NCI-H1092 (cell line): Measurements from ENCODE around the gene NCOA6.
"Not testable (repeated sequence)": the region's sequence is repeated elsewhere in the genome, so short reads cannot be mapped to it uniquely, and the experiment has no call there.

Source experiments
- DNase-seq: peaks from one replicate; lab custom pipeline; 2025; lab: John Stamatoyannopoulos, UW

Gene NCOA6

GRCh38 chr20:34774449-34774848, 51.0 kb downstream of the NCOA6 start:
- DNase-seq: no peak

GRCh38 chr20:34773726-34774125, 51.7 kb downstream of the NCOA6 start:
- no peak for DNase-seq

- no peak for DNase-seq
Observed at GRCh38 chr20:34772437-34772836, 53.0 kb downstream of the NCOA6 start.

GRCh38 chr20:34771680-34772081, 53.8 kb downstream of the NCOA6 start:
- no peak for DNase-seq

- DNase-seq: no peak
Observed at GRCh38 chr20:34768096-34768495, 57.4 kb downstream of the NCOA6 start.

- no peak for DNase-seq
Observed at GRCh38 chr20:34762031-34762555, 63.4 kb downstream of the NCOA6 start.

- no peak for DNase-seq
Observed at GRCh38 chr20:34755367-34755766, 70.1 kb downstream of the NCOA6 start.

- DNase-seq: no peak
Observed at GRCh38 chr20:34754611-34755010, 70.8 kb downstream of the NCOA6 start.

GRCh38 chr20:34753706-34754461, 71.6 kb downstream of the NCOA6 start:
- DNase-seq: no peak

GRCh38 chr20:34751453-34751852, 74.0 kb downstream of the NCOA6 start:
- no peak for DNase-seq

- no peak for DNase-seq
Observed at GRCh38 chr20:34750484-34750883, 75.0 kb downstream of the NCOA6 start.

- DNase-seq: no peak
Observed at GRCh38 chr20:34748709-34749108, 76.7 kb downstream of the NCOA6 start.

- no peak for DNase-seq
Observed at GRCh38 chr20:34747479-34747878, 78.0 kb downstream of the NCOA6 start.

- DNase-seq: no peak
Observed at GRCh38 chr20:34746674-34747073, 78.8 kb downstream of the NCOA6 start.

- no peak for DNase-seq
Observed at GRCh38 chr20:34744847-34745246, 80.6 kb downstream of the NCOA6 start.

- DNase-seq: no peak
Observed at GRCh38 chr20:34744340-34744739, 81.1 kb downstream of the NCOA6 start.

- DNase-seq: no peak
Observed at GRCh38 chr20:34743039-34743438, 82.4 kb downstream of the NCOA6 start.

- no peak for DNase-seq
Observed at GRCh38 chr20:34736106-34736735, 89.2 kb downstream of the NCOA6 start.

GRCh38 chr20:34732523-34732922, 92.9 kb downstream of the NCOA6 start:
- DNase-seq: no peak

- DNase-seq: no peak
Observed at GRCh38 chr20:34729416-34729815, 96.0 kb downstream of the NCOA6 start.

GRCh38 chr20:34724172-34724571, 101.3 kb downstream of the NCOA6 start:
- no peak for DNase-seq

- not testable (repeated sequence) for DNase-seq
Observed at GRCh38 chr20:34722560-34722959, 102.9 kb downstream of the NCOA6 start.

GRCh38 chr20:34720266-34720665, 105.2 kb downstream of the NCOA6 start:
- DNase-seq: peak; percentile 19
